ENCODE measurements around the gene DNHD1.

The DNHD1 gene

DNA sequence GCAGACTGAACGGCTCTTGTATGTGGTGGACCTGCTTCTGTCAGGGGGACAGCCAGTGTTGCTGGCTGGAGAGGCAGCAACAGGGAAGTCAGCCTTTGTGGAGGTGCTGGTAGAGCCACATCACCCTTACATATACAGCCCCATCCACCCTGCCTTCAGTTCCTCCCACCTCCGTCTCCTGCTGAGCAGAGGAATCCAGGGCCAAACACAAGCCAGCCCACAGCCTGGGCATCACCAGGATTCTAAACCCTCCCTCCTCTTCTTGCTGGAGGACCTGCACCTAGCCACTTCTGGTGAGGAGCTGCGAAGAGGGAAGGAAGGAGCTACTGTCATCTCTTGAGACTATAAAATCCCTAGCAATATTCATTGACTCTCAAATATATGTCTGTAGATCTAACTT lies 51.6 kb downstream of the DNHD1 start:
- H3K27ac ChIP-seq (ENCODE audit: low read length): no peak overlapping the region
- H3K36me3 ChIP-seq (ENCODE audit: control insufficient read depth in 1 of 2, insufficient read depth in 2 of 2, low read length in 2 of 2): peaks cover 0 to 23% of the 10 kb centered on the region in 2 donors
- H3K4me1 ChIP-seq (ENCODE audit: control insufficient read depth in 1 of 2, insufficient read depth in 2 of 2, low read length in 2 of 2): no peaks in the 10 kb centered on the region
- no peaks in the 10 kb centered on the region for H3K9me3 ChIP-seq (ENCODE audit: control insufficient read depth in 1 of 2, low read length in 2 of 2)
- H3K27me3 ChIP-seq (ENCODE audit: low read depth, low read length): no peaks in the 10 kb centered on the region
- no peak overlapping the region for H3K4me3 ChIP-seq (ENCODE audit: low read depth in 1 of 2, low read length in 2 of 2)

GRCh38 chr11:6553634-6554033 lies 56.6 kb downstream of the DNHD1 start:
- no peaks in the 10 kb centered on the region for H3K9me3 ChIP-seq (ENCODE audit: control insufficient read depth in 1 of 2, low read length in 2 of 2)
- H3K36me3 ChIP-seq (ENCODE audit: control insufficient read depth in 1 of 2, insufficient read depth in 2 of 2, low read length in 2 of 2): no peaks in the 10 kb centered on the region
- H3K27ac ChIP-seq (ENCODE audit: low read length): no peak overlapping the region
- H3K4me3 ChIP-seq (ENCODE audit: low read depth in 1 of 2, low read length in 2 of 2): no peak overlapping the region
- H3K4me1 ChIP-seq (ENCODE audit: control insufficient read depth in 1 of 2, insufficient read depth in 2 of 2, low read length in 2 of 2): no peaks in the 10 kb centered on the region
- H3K27me3 ChIP-seq (ENCODE audit: low read depth, low read length): no peaks in the 10 kb centered on the region

- H3K36me3 ChIP-seq (ENCODE audit: control insufficient read depth in 1 of 2, insufficient read depth in 2 of 2, low read length in 2 of 2): peaks cover 0 to 4% of the 10 kb centered on the region in 2 donors
- no peaks in the 10 kb centered on the region for H3K4me1 ChIP-seq (ENCODE audit: control insufficient read depth in 1 of 2, insufficient read depth in 2 of 2, low read length in 2 of 2)
- H3K4me3 ChIP-seq (ENCODE audit: low read depth in 1 of 2, low read length in 2 of 2): no peak overlapping the region
- H3K27me3 ChIP-seq (ENCODE audit: low read depth, low read length): no peaks in the 10 kb centered on the region
- no peaks in the 10 kb centered on the region for H3K9me3 ChIP-seq (ENCODE audit: control insufficient read depth in 1 of 2, low read length in 2 of 2)
- H3K27ac ChIP-seq (ENCODE audit: low read length): no peak overlapping the region
Observed at GRCh38 chr11:6554828-6555706, 58.0 kb downstream of the DNHD1 start.

DNA sequence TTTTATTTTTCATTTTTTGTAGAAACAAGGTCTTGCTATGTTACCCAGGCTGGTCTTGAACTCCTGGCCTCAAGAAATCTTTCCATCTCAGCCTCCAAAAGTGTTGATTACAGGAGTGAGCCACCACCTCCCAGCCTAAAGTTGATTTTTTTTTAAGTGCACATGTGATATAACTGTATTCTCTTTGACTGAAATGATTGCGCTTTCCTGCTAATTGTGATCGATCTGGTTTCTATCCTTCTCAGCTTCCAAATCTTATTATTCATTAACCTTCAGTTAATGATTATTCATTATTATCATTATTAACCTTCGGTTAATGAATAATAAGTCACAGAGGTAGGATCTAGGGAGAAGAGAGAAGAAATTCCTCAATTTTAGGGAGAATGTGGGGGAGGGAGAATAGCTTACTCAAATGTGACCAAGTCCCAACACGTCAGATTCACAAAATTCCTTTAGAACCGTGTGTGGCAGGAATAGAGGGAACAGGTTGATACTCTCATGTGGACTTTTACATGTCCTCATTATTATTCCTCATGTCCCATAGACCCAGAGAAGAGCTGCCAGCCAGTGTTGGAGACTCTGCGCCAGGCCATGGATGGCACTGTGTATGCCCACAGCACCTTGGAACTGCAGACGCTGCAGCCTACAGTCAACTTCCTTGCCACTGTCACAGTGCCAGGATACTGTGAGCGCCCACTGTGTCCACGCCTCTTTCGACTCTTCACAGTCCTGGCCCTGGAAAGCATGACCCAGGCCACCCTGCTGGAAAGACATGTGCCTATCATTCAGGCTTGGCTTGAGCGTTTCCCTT lies 59.3 kb downstream of the DNHD1 start:
- Histone ChIP-seq H3K27ac (ENCODE audit: low read length) (no peak overlapping the region), H3K27me3 (ENCODE audit: low read depth, low read length) (no peaks in the 10 kb centered on the region), H3K4me1 (ENCODE audit: control insufficient read depth in 1 of 2, insufficient read depth in 2 of 2, low read length in 2 of 2) (no peaks in the 10 kb centered on the region), H3K36me3 (ENCODE audit: control insufficient read depth in 1 of 2, insufficient read depth in 2 of 2, low read length in 2 of 2) (peaks cover 0 to 4% of the 10 kb centered on the region in 2 donors), H3K4me3 (ENCODE audit: low read depth in 1 of 2, low read length in 2 of 2) (no peak overlapping the region), H3K9me3 (ENCODE audit: control insufficient read depth in 1 of 2, low read length in 2 of 2) (no peaks in the 10 kb centered on the region)

DNA sequence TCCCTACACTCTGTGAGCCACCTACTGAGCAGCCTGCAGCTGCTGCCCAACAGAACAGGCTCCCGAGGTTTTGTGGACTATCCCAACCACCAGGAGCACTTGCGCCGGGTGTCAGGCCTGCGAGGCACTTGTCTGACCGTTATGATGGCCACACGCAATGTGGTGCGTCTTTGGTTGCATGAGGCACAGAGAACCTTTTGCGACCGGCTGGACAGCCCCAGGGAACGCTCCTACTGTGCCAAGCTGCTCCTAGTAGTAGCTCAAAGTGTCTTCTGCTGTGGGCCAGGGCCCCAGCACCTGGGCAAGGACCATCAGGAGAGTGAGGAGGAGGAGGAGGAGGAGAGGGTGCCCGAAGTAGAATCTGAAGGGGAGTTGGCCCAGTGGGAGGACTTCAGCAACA lies 60.0 kb downstream of the DNHD1 start:
- no peaks in the 10 kb centered on the region for H3K27me3 ChIP-seq (ENCODE audit: low read depth, low read length)
- H3K27ac ChIP-seq (ENCODE audit: low read length): no peak overlapping the region
- H3K9me3 ChIP-seq (ENCODE audit: control insufficient read depth in 1 of 2, low read length in 2 of 2): no peaks in the 10 kb centered on the region
- H3K36me3 ChIP-seq (ENCODE audit: control insufficient read depth in 1 of 2, insufficient read depth in 2 of 2, low read length in 2 of 2): peaks cover 4% of the 10 kb centered on the region in 2 donors
- no peak overlapping the region for H3K4me3 ChIP-seq (ENCODE audit: low read depth in 1 of 2, low read length in 2 of 2)
- no peaks in the 10 kb centered on the region for H3K4me1 ChIP-seq (ENCODE audit: control insufficient read depth in 1 of 2, insufficient read depth in 2 of 2, low read length in 2 of 2)

DNA sequence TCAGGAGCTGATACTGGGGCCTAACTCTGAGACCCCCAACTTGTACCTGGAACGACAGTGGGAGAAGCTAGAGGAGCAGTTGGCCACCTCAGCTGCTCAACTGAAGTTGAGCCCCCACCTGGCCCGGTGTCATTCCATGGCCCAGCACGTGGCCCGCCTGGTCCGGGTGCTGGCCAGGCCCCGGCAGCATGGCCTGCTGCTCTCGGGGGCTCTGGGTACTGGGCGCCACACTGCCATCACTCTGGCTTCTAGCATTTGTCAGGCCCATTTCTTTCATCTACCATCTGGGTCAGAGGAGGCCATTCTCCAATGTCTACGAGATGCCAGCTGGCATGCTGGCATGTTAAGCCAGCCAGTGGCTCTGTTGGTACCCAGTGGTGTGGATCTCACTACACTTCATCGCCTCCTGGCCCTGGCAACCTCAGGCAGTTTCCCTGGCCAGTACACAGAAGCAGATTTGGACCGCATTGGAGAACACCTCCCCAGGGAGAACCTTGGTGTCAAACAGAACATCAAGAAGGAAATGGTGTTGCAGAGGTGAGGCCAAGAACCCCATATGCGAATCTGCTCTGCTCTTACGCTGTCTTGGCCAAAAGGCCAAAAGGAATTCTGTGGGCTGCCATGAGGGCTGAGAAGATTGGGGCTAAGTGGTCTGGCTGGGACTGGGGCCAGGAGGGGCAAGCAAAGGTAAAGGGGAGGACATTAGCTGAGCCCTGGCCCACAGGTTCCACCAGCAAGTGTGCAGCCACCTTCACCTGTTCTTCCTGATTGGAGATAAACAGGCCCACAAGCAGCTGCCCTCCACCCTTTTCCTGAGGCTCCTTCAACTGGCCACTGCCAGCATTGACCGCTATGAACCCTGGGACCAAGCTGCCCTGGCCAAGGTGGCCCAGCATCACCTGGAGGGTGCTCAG lies 60.9 kb downstream of the DNHD1 start:
- H3K9me3 ChIP-seq (ENCODE audit: control insufficient read depth in 1 of 2, low read length in 2 of 2): no peaks in the 10 kb centered on the region
- H3K36me3 ChIP-seq (ENCODE audit: control insufficient read depth in 1 of 2, insufficient read depth in 2 of 2, low read length in 2 of 2): peaks cover 4% of the 10 kb centered on the region in 2 donors
- no peak overlapping the region for H3K27ac ChIP-seq (ENCODE audit: low read length)
- H3K4me1 ChIP-seq (ENCODE audit: control insufficient read depth in 1 of 2, insufficient read depth in 2 of 2, low read length in 2 of 2): no peaks in the 10 kb centered on the region
- no peaks in the 10 kb centered on the region for H3K27me3 ChIP-seq (ENCODE audit: low read depth, low read length)
- no peak overlapping the region for H3K4me3 ChIP-seq (ENCODE audit: low read depth in 1 of 2, low read length in 2 of 2)

- Histone ChIP-seq H3K4me3 (ENCODE audit: low read depth in 1 of 2, low read length in 2 of 2) (no peak overlapping the region), H3K36me3 (ENCODE audit: control insufficient read depth in 1 of 2, insufficient read depth in 2 of 2, low read length in 2 of 2) (peaks cover 4 to 9% of the 10 kb centered on the region in 2 donors), H3K27me3 (ENCODE audit: low read depth, low read length) (no peaks in the 10 kb centered on the region), H3K9me3 (ENCODE audit: control insufficient read depth in 1 of 2, low read length in 2 of 2) (no peaks in the 10 kb centered on the region), H3K4me1 (ENCODE audit: control insufficient read depth in 1 of 2, insufficient read depth in 2 of 2, low read length in 2 of 2) (no peaks in the 10 kb centered on the region), H3K27ac (ENCODE audit: low read length) (no peak overlapping the region)
Observed at GRCh38 chr11:6559369-6559768, 62.3 kb downstream of the DNHD1 start.

DNA sequence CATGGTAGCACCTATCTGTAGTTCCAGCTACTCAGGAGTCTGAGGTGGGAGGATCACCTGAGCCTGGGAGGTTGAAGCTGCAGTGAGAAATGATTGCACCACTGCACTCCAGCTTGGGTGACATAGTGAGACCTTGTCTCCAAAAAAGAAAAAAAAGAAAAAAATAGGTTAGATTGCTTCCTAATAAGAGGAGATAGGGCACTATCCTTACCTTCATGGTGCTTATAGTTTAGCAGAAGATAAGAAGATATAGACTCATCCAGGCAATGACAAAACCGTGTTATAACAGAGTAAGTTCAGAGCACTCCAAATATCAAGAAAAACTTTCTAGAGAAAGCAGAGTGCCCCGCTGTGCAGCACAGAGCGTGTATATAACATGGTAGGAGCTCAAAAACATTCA lies 64.2 kb downstream of the DNHD1 start:
- Histone ChIP-seq H3K4me1 (ENCODE audit: control insufficient read depth in 1 of 2, insufficient read depth in 2 of 2, low read length in 2 of 2) (no peaks in the 10 kb centered on the region), H3K9me3 (ENCODE audit: control insufficient read depth in 1 of 2, low read length in 2 of 2) (no peaks in the 10 kb centered on the region), H3K27me3 (ENCODE audit: low read depth, low read length) (no peaks in the 10 kb centered on the region)

DNA sequence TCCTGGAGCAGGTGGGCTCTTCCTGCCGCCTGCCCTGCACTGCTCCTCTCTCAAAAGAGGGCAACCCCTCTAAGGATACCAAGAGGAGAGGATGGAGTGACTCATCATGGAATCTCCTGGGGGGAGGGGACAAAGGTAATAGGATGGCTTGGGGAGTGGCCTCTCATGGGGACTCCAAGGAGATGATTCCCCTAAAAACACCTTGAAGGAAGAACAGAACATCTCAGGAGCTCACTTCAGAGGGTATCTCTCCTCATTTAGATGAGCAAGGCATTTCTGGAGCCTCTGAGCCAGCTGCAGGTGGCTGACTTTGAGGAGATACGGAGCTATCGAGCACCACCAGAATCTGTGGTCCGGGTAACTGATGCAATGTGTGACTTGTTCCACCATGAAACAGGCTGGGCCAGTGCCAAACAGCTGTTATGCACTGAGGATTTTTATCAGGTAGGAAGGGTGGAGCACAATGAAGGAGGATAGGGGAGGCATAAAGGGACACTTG lies 66.1 kb downstream of the DNHD1 start:
- peaks cover 4 to 9% of the 10 kb centered on the region in 2 donors for H3K36me3 ChIP-seq (ENCODE audit: control insufficient read depth in 1 of 2, insufficient read depth in 2 of 2, low read length in 2 of 2)
- H3K4me3 ChIP-seq (ENCODE audit: low read depth in 1 of 2, low read length in 2 of 2): no peak overlapping the region
- H3K27ac ChIP-seq (ENCODE audit: low read length): no peak overlapping the region
- no peaks in the 10 kb centered on the region for H3K9me3 ChIP-seq (ENCODE audit: control insufficient read depth in 1 of 2, low read length in 2 of 2)
- peaks cover 0 to under 1% of the 10 kb centered on the region in 2 donors for H3K4me1 ChIP-seq (ENCODE audit: control insufficient read depth in 1 of 2, insufficient read depth in 2 of 2, low read length in 2 of 2)
- no peaks in the 10 kb centered on the region for H3K27me3 ChIP-seq (ENCODE audit: low read depth, low read length)

More for the DNA sequence above, 64.2 kb downstream of the DNHD1 start:
- Histone ChIP-seq H3K27ac (ENCODE audit: low read length) (no peak overlapping the region), H3K4me3 (ENCODE audit: low read depth in 1 of 2, low read length in 2 of 2) (no peak overlapping the region), H3K36me3 (ENCODE audit: control insufficient read depth in 1 of 2, insufficient read depth in 2 of 2, low read length in 2 of 2) (peaks cover 4 to 9% of the 10 kb centered on the region in 2 donors)

GRCh38 chr11:6563667-6564066 lies 66.6 kb downstream of the DNHD1 start:
- H3K27me3 ChIP-seq (ENCODE audit: low read depth, low read length): no peaks in the 10 kb centered on the region
- no peak overlapping the region for H3K4me3 ChIP-seq (ENCODE audit: low read depth in 1 of 2, low read length in 2 of 2)
- no peaks in the 10 kb centered on the region for H3K9me3 ChIP-seq (ENCODE audit: control insufficient read depth in 1 of 2, low read length in 2 of 2)
- H3K36me3 ChIP-seq (ENCODE audit: control insufficient read depth in 1 of 2, insufficient read depth in 2 of 2, low read length in 2 of 2): peaks cover 4 to 9% of the 10 kb centered on the region in 2 donors
- no peak overlapping the region for H3K27ac ChIP-seq (ENCODE audit: low read length)
- H3K4me1 ChIP-seq (ENCODE audit: control insufficient read depth in 1 of 2, insufficient read depth in 2 of 2, low read length in 2 of 2): peaks cover 5% of the 10 kb centered on the region in 2 donors
